Keratinocyte (primary cell): ENCODE results near the gene GAREM1.

ENCODE experiments used
- EZH2 ChIP-seq: IDR thresholded peaks from one replicate; pipeline ENCODE4 v1.6.1; 2012; ENCODE audit warnings: inconsistent platforms, mild to moderate bottlenecking, low read length, moderate library complexity
- TF ChIP-seq, protein P1 (sequence below), 3 experiments: IDR thresholded peaks in 1 of 3; conservative IDR thresholded peaks in 1 of 3; optimal IDR thresholded peaks in 1 of 3; 2 replicates in 2 of 3; 3 replicates in 1 of 3; pipeline versions ENCODE3 to v1.5.1; 2011; ENCODE audit warnings: low read length in 3 of 3, mild to moderate bottlenecking in 3 of 3, moderate library complexity in 2 of 3, control low read depth in 1 of 3, inconsistent platforms in 1 of 3; ENCODE audit not compliant: insufficient read depth in 2 of 3; ENCODE audit errors: extremely low read depth in 1 of 3

DNA sequence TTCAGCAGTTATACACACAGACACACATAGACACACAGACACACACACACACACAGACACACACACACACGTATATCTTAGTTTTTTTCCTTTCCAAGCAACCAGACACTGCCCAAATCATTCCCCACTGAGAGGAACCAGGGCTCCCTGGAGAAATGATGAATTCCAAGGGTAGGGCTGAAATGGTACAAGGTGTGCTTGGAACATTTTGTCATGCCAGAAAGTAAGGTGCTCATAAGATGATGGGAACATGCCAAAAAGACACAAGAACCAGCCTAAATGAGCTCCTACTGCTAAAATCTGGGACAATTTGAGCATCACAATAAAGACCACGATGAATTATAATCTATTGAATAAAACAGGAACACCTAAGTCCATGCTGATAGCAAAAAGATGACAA lies 177.6 kb downstream of the GAREM1 start:
- TF ChIP-seq, protein P1, sequence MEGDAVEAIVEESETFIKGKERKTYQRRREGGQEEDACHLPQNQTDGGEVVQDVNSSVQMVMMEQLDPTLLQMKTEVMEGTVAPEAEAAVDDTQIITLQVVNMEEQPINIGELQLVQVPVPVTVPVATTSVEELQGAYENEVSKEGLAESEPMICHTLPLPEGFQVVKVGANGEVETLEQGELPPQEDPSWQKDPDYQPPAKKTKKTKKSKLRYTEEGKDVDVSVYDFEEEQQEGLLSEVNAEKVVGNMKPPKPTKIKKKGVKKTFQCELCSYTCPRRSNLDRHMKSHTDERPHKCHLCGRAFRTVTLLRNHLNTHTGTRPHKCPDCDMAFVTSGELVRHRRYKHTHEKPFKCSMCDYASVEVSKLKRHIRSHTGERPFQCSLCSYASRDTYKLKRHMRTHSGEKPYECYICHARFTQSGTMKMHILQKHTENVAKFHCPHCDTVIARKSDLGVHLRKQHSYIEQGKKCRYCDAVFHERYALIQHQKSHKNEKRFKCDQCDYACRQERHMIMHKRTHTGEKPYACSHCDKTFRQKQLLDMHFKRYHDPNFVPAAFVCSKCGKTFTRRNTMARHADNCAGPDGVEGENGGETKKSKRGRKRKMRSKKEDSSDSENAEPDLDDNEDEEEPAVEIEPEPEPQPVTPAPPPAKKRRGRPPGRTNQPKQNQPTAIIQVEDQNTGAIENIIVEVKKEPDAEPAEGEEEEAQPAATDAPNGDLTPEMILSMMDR (optimal IDR thresholded peaks at IDR 0.05 in 1 of 3, IDR thresholded peaks at IDR 0.05 in 1 of 3, conservative IDR thresholded peaks at IDR 0.05 in 1 of 3; ENCODE audit: extremely low read depth in 1 of 3, insufficient read depth in 2 of 3, low read length in 3 of 3) = no peak
- TF ChIP-seq EZH2 = no peak
